ENCODE data around the gene USP31.

DNA sequence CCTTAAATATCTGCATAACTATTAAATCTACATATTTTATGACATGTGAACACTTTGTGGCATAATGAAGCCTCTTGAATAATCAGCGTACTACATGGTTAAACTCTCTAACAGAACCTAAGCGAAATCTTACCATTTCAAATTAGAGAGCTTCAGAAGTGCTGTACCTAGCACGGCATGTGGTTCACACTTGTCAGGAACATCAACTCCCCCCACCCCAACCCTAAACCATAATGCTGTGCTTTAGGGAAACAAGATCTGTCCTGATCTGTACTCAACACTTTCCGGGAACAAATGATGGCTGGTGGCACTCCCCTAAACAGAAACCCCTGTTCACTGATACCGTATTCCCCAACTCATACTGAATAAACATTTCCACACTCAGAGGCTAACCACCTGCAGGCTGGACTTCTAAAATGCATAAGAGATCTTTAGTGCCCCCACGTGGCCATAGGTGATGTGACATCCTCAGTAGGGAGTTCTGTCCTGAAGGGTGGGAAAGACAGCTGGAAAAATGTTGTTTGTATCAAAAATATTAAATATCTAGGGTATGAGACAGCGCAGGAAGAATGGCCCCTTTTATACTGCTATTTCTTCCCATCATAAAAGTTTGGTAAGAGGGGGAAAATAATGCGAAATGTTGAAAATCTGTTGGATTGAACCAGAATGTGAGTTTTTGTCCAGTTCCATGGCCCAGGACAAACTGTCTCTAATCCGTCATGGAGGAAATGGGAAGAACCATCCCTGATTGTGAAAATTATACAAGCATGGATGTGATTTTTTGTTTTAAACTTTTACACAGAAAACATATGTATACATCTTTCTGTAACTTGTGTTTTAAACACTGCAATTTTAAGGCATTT, 88.6 kb downstream of the USP31 start:
- TF ChIP-seq GATA3 (IDR thresholded peaks at IDR 0.05; ENCODE audit: low read depth, low read length) (no peak), GATA2 (IDR thresholded peaks at IDR 0.05; ENCODE audit: low read depth, low read length) (no peak)

All from SH-SY5Y (cell line).